HepG2 (cell line): Measurements from ENCODE around the gene HOXD4. TPM values are rescaled to one million over a fixed set of nuclear protein-coding genes. Genes with fewer than 3 reads are reported as not detected.

Source experiments
- ARID4A ChIP-seq: sonication (generic); formaldehyde crosslinking; IDR thresholded peaks from 2 replicates; pipeline ENCODE4 v1.5.0; 2020; ENCODE audit warnings: mild to moderate bottlenecking, missing genetic modification reagents, borderline replicate concordance
- CAMTA2 ChIP-seq: sonication (generic); formaldehyde crosslinking; IDR thresholded peaks from 2 replicates; pipeline ENCODE4 v1.4.0; 2020; ENCODE audit warnings: mild to moderate bottlenecking, missing genetic modification reagents, borderline replicate concordance
- EP300 ChIP-seq, 3 experiments: sonication (generic) in 1 of 3; formaldehyde crosslinking in 1 of 3; IDR thresholded peaks; 2 replicates each; pipeline versions ENCODE4 v1.5.1 to v1.6.1; 2011 to 2020; ENCODE audit warnings: low read depth in 2 of 3, low read length in 2 of 3, borderline replicate concordance in 1 of 3, improper control_type of control experiment in 1 of 3, mild to moderate bottlenecking in 1 of 3, missing genetic modification reagents in 1 of 3, moderate library complexity in 1 of 3
- ETV5 ChIP-seq: IDR thresholded peaks from 2 replicates; pipeline ENCODE4 v1.6.1; 2018; ENCODE audit warnings: missing biosample characterization, missing genetic modification reagents, inconsistent platforms, borderline replicate concordance
- GATA4 ChIP-seq: sonication (generic); IDR thresholded peaks from 2 replicates; pipeline ENCODE4 v1.6.1; 2016; ENCODE audit warnings: antibody characterized with exemption, low read depth, borderline replicate concordance
- HDAC1 ChIP-seq: sonication (generic); formaldehyde crosslinking; IDR thresholded peaks from 2 replicates; pipeline ENCODE4 v1.5.1; 2020; ENCODE audit warnings: mild to moderate bottlenecking, missing genetic modification reagents
- HMGA1 ChIP-seq: sonication (generic); formaldehyde crosslinking; conservative IDR thresholded peaks from 2 replicates; pipeline ENCODE4 v1.4.0; 2020; ENCODE audit warnings: missing genetic modification reagents
- KDM5B ChIP-seq: sonication (generic); formaldehyde crosslinking; IDR thresholded peaks from 2 replicates; pipeline ENCODE4 v1.4.0; 2020; ENCODE audit warnings: missing genetic modification reagents, mild to moderate bottlenecking, borderline replicate concordance
- LRRFIP1 ChIP-seq: sonication (generic); formaldehyde crosslinking; conservative IDR thresholded peaks from 2 replicates; pipeline ENCODE4 v1.4.0; 2020; ENCODE audit warnings: missing genetic modification reagents
- PRPF4 ChIP-seq: fragments of 200-400 bp; formaldehyde crosslinking; IDR thresholded peaks from 2 replicates; pipeline ENCODE4 v1.6.1; 2016; ENCODE audit warnings: low read length, low read depth; ENCODE audit not compliant: poor library complexity, severe bottlenecking
- RARA ChIP-seq: IDR thresholded peaks from 2 replicates; pipeline ENCODE4 v1.6.1; 2016; ENCODE audit warnings: missing genetic modification reagents, missing compliant biosample characterization
- RELA ChIP-seq: sonication (generic); formaldehyde crosslinking; IDR thresholded peaks from 2 replicates; pipeline ENCODE4 v1.4.0; 2020; ENCODE audit warnings: missing genetic modification reagents
- RXRA ChIP-seq: sonication (generic); formaldehyde crosslinking; IDR thresholded peaks from 2 replicates; pipeline ENCODE4 v1.5.1; 2020; ENCODE audit warnings: missing genetic modification reagents
- ZC3H13 ChIP-seq: sonication (generic); formaldehyde crosslinking; IDR thresholded peaks from 2 replicates; pipeline ENCODE4 v1.8.1; 2023; ENCODE audit warnings: mild to moderate bottlenecking, missing genetic modification reagents, moderate library complexity
- ZFP90 ChIP-seq: sonication (generic); formaldehyde crosslinking; IDR thresholded peaks from 2 replicates; pipeline ENCODE4 v1.8.0; 2022; ENCODE audit warnings: missing genetic modification reagents, mild to moderate bottlenecking, inconsistent platforms, borderline replicate concordance
- ZNF598 ChIP-seq: sonication (generic); formaldehyde crosslinking; IDR thresholded peaks from 2 replicates; pipeline ENCODE4 v1.5.1; 2020; ENCODE audit warnings: mild to moderate bottlenecking, missing genetic modification reagents, borderline replicate concordance
- ZNF816 ChIP-seq: sonication (generic); formaldehyde crosslinking; IDR thresholded peaks from 2 replicates; pipeline ENCODE4 v1.8.0; 2022; ENCODE audit warnings: missing genetic modification reagents, mild to moderate bottlenecking, borderline replicate concordance
- polyA plus RNA-seq, 8 experiments: library from polyadenylated mRNA; depleted of rRNA in 3 of 8; stranded (reverse) in 7 of 8; unstranded in 1 of 8; fragments of >200 nt; fragmentation: Illumina TruSeq in 4 of 8; extraction: Trizol in 4 of 8; gene quantifications; 2 replicates each; pipeline versions ENCODE4 v1.2.1 to v1.2.3, GENCODE V29; 2011 to 2016; ENCODE audit warnings: low read depth in 4 of 8, missing spikeins in 1 of 8, mixed read lengths in 1 of 8; ENCODE audit not compliant: insufficient read depth in 1 of 8
- total RNA-seq, 5 experiments: library from RNA; depleted of rRNA; stranded (reverse); fragments of >200 nt; fragmentation: Illumina TruSeq; extraction: Trizol; gene quantifications; 2 replicates each; pipeline ENCODE4 v1.2.3, GENCODE V29; 2016; ENCODE audit warnings: low read depth in 1 of 5
- TF ChIP-seq, protein P1 (sequence below): sonication (generic); formaldehyde crosslinking; IDR thresholded peaks from 2 replicates; pipeline ENCODE4 v1.5.0; 2020; ENCODE audit warnings: missing genetic modification reagents
- TF ChIP-seq, protein P2 (sequence below): fragments of 450-650 bp; IDR thresholded peaks from 2 replicates; pipeline ENCODE4 v1.6.1; 2017

Gene HOXD4
- total and polyA plus RNA-seq, 2 of the 13 experiments (the other 11 are each of a cell fraction or from before 2014, with no cell fraction given), result not detected

- TF ChIP-seq, protein P1, sequence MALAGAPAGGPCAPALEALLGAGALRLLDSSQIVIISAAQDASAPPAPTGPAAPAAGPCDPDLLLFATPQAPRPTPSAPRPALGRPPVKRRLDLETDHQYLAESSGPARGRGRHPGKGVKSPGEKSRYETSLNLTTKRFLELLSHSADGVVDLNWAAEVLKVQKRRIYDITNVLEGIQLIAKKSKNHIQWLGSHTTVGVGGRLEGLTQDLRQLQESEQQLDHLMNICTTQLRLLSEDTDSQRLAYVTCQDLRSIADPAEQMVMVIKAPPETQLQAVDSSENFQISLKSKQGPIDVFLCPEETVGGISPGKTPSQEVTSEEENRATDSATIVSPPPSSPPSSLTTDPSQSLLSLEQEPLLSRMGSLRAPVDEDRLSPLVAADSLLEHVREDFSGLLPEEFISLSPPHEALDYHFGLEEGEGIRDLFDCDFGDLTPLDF (CRISPR knock-in tag), result peak; percentile 42; the same call in 1 of the 2 replicates
- TF ChIP-seq, protein P2, sequence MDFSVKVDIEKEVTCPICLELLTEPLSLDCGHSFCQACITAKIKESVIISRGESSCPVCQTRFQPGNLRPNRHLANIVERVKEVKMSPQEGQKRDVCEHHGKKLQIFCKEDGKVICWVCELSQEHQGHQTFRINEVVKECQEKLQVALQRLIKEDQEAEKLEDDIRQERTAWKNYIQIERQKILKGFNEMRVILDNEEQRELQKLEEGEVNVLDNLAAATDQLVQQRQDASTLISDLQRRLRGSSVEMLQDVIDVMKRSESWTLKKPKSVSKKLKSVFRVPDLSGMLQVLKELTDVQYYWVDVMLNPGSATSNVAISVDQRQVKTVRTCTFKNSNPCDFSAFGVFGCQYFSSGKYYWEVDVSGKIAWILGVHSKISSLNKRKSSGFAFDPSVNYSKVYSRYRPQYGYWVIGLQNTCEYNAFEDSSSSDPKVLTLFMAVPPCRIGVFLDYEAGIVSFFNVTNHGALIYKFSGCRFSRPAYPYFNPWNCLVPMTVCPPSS, result no peak
- peak; percentile 73 for TF ChIP-seq RXRA
- TF ChIP-seq ETV5 (CRISPR knock-in tag), result peak; percentile 55
- no peak; the same call in 1 of the 2 replicates for TF ChIP-seq LRRFIP1
- no peak for TF ChIP-seq GATA4
- TF ChIP-seq CAMTA2 (CRISPR knock-in tag), result no peak
- peak; percentile 35; the same call in 1 of the 2 replicates for TF ChIP-seq ARID4A (CRISPR knock-in tag)
- no peak for TF ChIP-seq ZC3H13 (CRISPR knock-in tag)
- no peak for TF ChIP-seq HMGA1 (CRISPR knock-in tag)
- peak; percentile 61; the same call in 1 of the 2 replicates for TF ChIP-seq HDAC1
- peak; percentile 84; the same call in 1 of the 2 replicates for TF ChIP-seq RELA (CRISPR knock-in tag)
- TF ChIP-seq ZNF598, result peak; percentile 91; the same call in 1 of the 2 replicates
- no peak for TF ChIP-seq ZFP90
- no peak for TF ChIP-seq PRPF4
- TF ChIP-seq RARA, result no peak
- TF ChIP-seq EP300 (IDR thresholded peaks at IDR 0.05; ENCODE audit: low read depth in 2 of 2, low read length in 2 of 2), result no peak
- no peak for TF ChIP-seq EP300 (CRISPR knock-in tag; IDR thresholded peaks at IDR 0.05; ENCODE audit: borderline replicate concordance)
- TF ChIP-seq ZNF816 (CRISPR knock-in tag), result no peak
- peak; percentile 88; the same call in 1 of the 2 replicates for TF ChIP-seq KDM5B (CRISPR knock-in tag)
These were observed 10.6 kb upstream of the HOXD4 start (continued) for GRCh38 chr2:176140513-176141317.
